H9 (cell line): Measurements from ENCODE around the gene B4GALNT4. TPM values are rescaled to one million over a fixed set of nuclear protein-coding genes. Genes with fewer than 3 reads are reported as not detected.

Experiments
- DNase-seq: peaks from one replicate; pipeline ENCODE4 v3.0.0-alpha.2; 2017
- H2AFZ ChIP-seq: one replicate; pipeline ENCODE4 v1.6.1; 2013; ENCODE audit warnings: mild to moderate bottlenecking, low read length, control low read depth, moderate library complexity
- H2AK5ac ChIP-seq: 2 replicates; pipeline ENCODE4 v1.6.1; 2013; ENCODE audit warnings: low read length, control low read depth, mixed read lengths; ENCODE audit not compliant: insufficient read length
- H2BK120ac ChIP-seq: one replicate; pipeline ENCODE4 v1.6.1; 2013; ENCODE audit warnings: low read depth, mild to moderate bottlenecking, low read length, control low read depth, inconsistent platforms; ENCODE audit not compliant: poor library complexity, severe bottlenecking
- H2BK12ac ChIP-seq: 2 replicates; pipeline ENCODE4 v1.6.1; 2013; ENCODE audit warnings: low read length, control low read depth, mixed read lengths, low read depth; ENCODE audit not compliant: insufficient read length
- H2BK15ac ChIP-seq: 2 replicates; pipeline ENCODE4 v1.6.1; 2013; ENCODE audit warnings: low read depth, low read length, control low read depth
- H2BK20ac ChIP-seq: one replicate; pipeline ENCODE4 v1.6.1; 2013; ENCODE audit warnings: low read depth, mild to moderate bottlenecking, low read length, control low read depth, inconsistent platforms; ENCODE audit not compliant: poor library complexity, severe bottlenecking
- H2BK5ac ChIP-seq: 2 replicates; pipeline ENCODE4 v1.6.1; 2013; ENCODE audit warnings: low read length, control low read depth, mixed read lengths; ENCODE audit not compliant: insufficient read length
- H3K14ac ChIP-seq: 2 replicates; pipeline ENCODE4 v1.6.1; 2013; ENCODE audit warnings: low read length, control low read depth; ENCODE audit not compliant: insufficient read depth
- H3K18ac ChIP-seq: 2 replicates; pipeline ENCODE4 v1.6.1; 2013; ENCODE audit warnings: low read depth, mild to moderate bottlenecking, mixed read lengths, low read length, control low read depth; ENCODE audit not compliant: insufficient read length
- H3K23ac ChIP-seq: 2 replicates; pipeline ENCODE4 v1.6.1; 2013; ENCODE audit warnings: low read length, control low read depth, mixed read lengths, low read depth; ENCODE audit not compliant: insufficient read length
- H3K23me2 ChIP-seq: 2 replicates; pipeline ENCODE4 v1.6.1; 2013; ENCODE audit warnings: low read depth, mild to moderate bottlenecking, mixed read lengths, low read length, control low read depth; ENCODE audit not compliant: insufficient read length, poor library complexity, severe bottlenecking
- H3K27ac ChIP-seq: 2 replicates; pipeline ENCODE4 v1.5.1; 2013; ENCODE audit warnings: low read length, control low read depth, mixed read lengths, low read depth; ENCODE audit not compliant: insufficient read length
- H3K27me3 ChIP-seq: 2 replicates; pipeline ENCODE4 v1.6.1; 2013; ENCODE audit warnings: low read length, control low read depth, inconsistent platforms; ENCODE audit not compliant: insufficient read depth
- H3K4ac ChIP-seq: 2 replicates; pipeline ENCODE4 v1.6.1; 2013; ENCODE audit warnings: low read depth, mild to moderate bottlenecking, control low read depth, inconsistent platforms, low read length, moderate library complexity
- H3K4me1 ChIP-seq: 2 replicates; pipeline ENCODE4 v1.6.1; 2013; ENCODE audit warnings: low read length, control low read depth, inconsistent platforms; ENCODE audit not compliant: insufficient read depth
- H3K4me2 ChIP-seq: 2 replicates; pipeline ENCODE4 v1.6.1; 2013; ENCODE audit warnings: low read length, control low read depth, mixed read lengths; ENCODE audit not compliant: insufficient read length, insufficient read depth
- H3K56ac ChIP-seq: 2 replicates; pipeline ENCODE4 v1.6.1; 2013; ENCODE audit warnings: low read depth, mild to moderate bottlenecking, mixed read lengths, low read length, control low read depth; ENCODE audit not compliant: insufficient read length
- H3K79me1 ChIP-seq: 2 replicates; pipeline ENCODE4 v1.6.1; 2013; ENCODE audit warnings: low read depth, mild to moderate bottlenecking, moderate library complexity, low read length, control low read depth, inconsistent platforms; ENCODE audit not compliant: insufficient read depth, poor library complexity, severe bottlenecking
- H3K79me2 ChIP-seq: 2 replicates; pipeline ENCODE4 v1.6.1; 2013; ENCODE audit warnings: low read length, control low read depth, inconsistent platforms; ENCODE audit not compliant: insufficient read depth
- H3K9ac ChIP-seq: 2 replicates; pipeline ENCODE4 v1.6.1; 2013; ENCODE audit warnings: low read length, control low read depth, mixed read lengths; ENCODE audit not compliant: insufficient read length; ENCODE audit errors: extremely low read depth
- H3K9me3 ChIP-seq: one replicate; pipeline ENCODE4 v1.6.1; 2013; ENCODE audit warnings: low read depth, low read length, inconsistent platforms; ENCODE audit not compliant: control insufficient read depth
- H3T11ph ChIP-seq: one replicate; pipeline ENCODE4 v1.6.1; 2013; ENCODE audit warnings: mild to moderate bottlenecking, low read length, control low read depth, inconsistent platforms
- H4K20me1 ChIP-seq: one replicate; pipeline ENCODE4 v1.6.1; 2013; ENCODE audit not compliant: control insufficient read depth, insufficient read length, insufficient read depth
- H4K5ac ChIP-seq: 2 replicates; pipeline ENCODE4 v1.6.1; 2013; ENCODE audit warnings: low read depth, mild to moderate bottlenecking, mixed read lengths, low read length, control low read depth; ENCODE audit not compliant: insufficient read length
- H4K8ac ChIP-seq: replicated peaks from 2 replicates; pipeline ENCODE4 v1.6.1; 2013; ENCODE audit warnings: low read length, control low read depth, mixed read lengths, low read depth; ENCODE audit not compliant: insufficient read length
- H4K91ac ChIP-seq: 2 replicates; pipeline ENCODE4 v1.6.1; 2013; ENCODE audit warnings: low read depth, mild to moderate bottlenecking, moderate library complexity, mixed read lengths, low read length, control low read depth; ENCODE audit not compliant: insufficient read length
- H3K27ac Mint-ChIP-seq, 3 experiments: 2 replicates in 2 of 3; 3 replicates in 1 of 3; pipeline ENCODE4 v1.8.0; 2020 to 2021; ENCODE audit warnings: mixed read lengths in 3 of 3, mild to moderate bottlenecking in 1 of 3, moderate library complexity in 1 of 3
- H3K27me3 Mint-ChIP-seq: 2 replicates; pipeline ENCODE4 v1.8.0; 2021; ENCODE audit warnings: low read depth, mild to moderate bottlenecking, moderate library complexity, mixed read lengths
- H3K36me3 Mint-ChIP-seq, 3 experiments: 2 replicates in 2 of 3; 3 replicates in 1 of 3; pipeline ENCODE4 v1.8.0; 2020 to 2021; ENCODE audit warnings: low read depth in 3 of 3, mixed read lengths in 3 of 3; ENCODE audit not compliant: insufficient read depth in 1 of 3
- H3K4me1 Mint-ChIP-seq, 2 experiments: 2 replicates each; pipeline ENCODE4 v1.8.0; 2020; ENCODE audit warnings: mixed read lengths in 2 of 2
- H3K4me3 Mint-ChIP-seq, 2 experiments: 2 replicates in 1 of 2; 3 replicates in 1 of 2; pipeline ENCODE4 v1.8.0; 2020 to 2021; ENCODE audit warnings: mild to moderate bottlenecking in 2 of 2, mixed read lengths in 2 of 2, moderate library complexity in 1 of 2
- H3K9me3 Mint-ChIP-seq, 2 experiments: 2 replicates in 1 of 2; 3 replicates in 1 of 2; pipeline ENCODE4 v1.8.0; 2020; ENCODE audit warnings: mild to moderate bottlenecking in 2 of 2, mixed read lengths in 2 of 2, moderate library complexity in 1 of 2
- CTCF ChIP-seq: fragments of 200-600 bp; sonication (generic); conservative IDR thresholded peaks from 3 replicates; pipeline ENCODE4 v1.8.0; 2021; ENCODE audit warnings: antibody characterized with exemption, mild to moderate bottlenecking
- WGBS: extraction: QIAGEN DNeasy Blood & Tissue Kit; methylation state at CpG from one replicate; pipeline ENCODE4 v1.1.7; 2013; ENCODE audit warnings: missing lambda C conversion rate, low lambda C conversion rate, mixed read lengths; ENCODE audit not compliant: insufficient read length; ENCODE audit errors: extremely low coverage; 5-methylcytosine and 5-hydroxymethylcytosine counted together
- total RNA-seq: library from RNA; stranded (reverse); gene quantifications from 2 replicates; pipeline ENCODE4 v1.2.1, GENCODE V29; 2021

The B4GALNT4 gene
- total RNA-seq, 1 experiment from 2014 or later = 105 TPM

GRCh38 chr11:407651-408123 lies 38.4 kb downstream of the B4GALNT4 start:
- 0 out of 2 replicates have a peak, but pooled peaks cover 2% of the 10 kb centered on the region for H3K27me3 Mint-ChIP-seq
- Histone ChIP-seq H3K79me2 (no peaks in the 10 kb centered on the region), H3K79me1 (no peaks in the 10 kb centered on the region), H3T11ph (no peak overlapping the region), H2BK5ac (no peak overlapping the region), H4K5ac (no peak overlapping the region), H3K23me2 (peaks cover 8% of the 10 kb centered on the region), H3K9me3 (no peaks in the 10 kb centered on the region), H3K23ac (no peak overlapping the region), H3K4me1 (no peaks in the 10 kb centered on the region), H2BK20ac (no peak overlapping the region), H4K91ac (no peak overlapping the region), H2BK15ac (no peak overlapping the region), H2BK120ac (no peak overlapping the region), H3K4ac (no peak overlapping the region), H2BK12ac (no peak overlapping the region), H2AFZ (no peak overlapping the region), H3K27ac (no peak overlapping the region), H4K8ac (no peak overlapping the region), H3K27me3 (no peaks in the 10 kb centered on the region), H2AK5ac (no peak overlapping the region), H3K56ac (no peak overlapping the region), H3K18ac (peak overlapping the region; percentile 50), H3K14ac (no peak overlapping the region; the same call in 1 of the 2 replicates), H3K9ac (no peak overlapping the region), H3K4me2 (no peak overlapping the region), H4K20me1 (no peaks in the 10 kb centered on the region)
- no peak for DNase-seq
- no peak for TF ChIP-seq CTCF
- H3K9me3 Mint-ChIP-seq = no peaks in the 10 kb centered on the region
- H3K27ac Mint-ChIP-seq = no peak overlapping the region
- peaks cover 0 to 2% (median 0%) of the 10 kb centered on the region in 3 experiments; a peak in 3 of 7 replicates for H3K36me3 Mint-ChIP-seq
- no peak overlapping the region; a peak in 1 of 5 replicates for H3K4me3 Mint-ChIP-seq
- WGBS = no CpG with 5 or more reads among the region's 28 CpGs
- peaks cover 2 to 5% of the 10 kb centered on the region in 2 experiments; a peak in 3 of 4 replicates for H3K4me1 Mint-ChIP-seq
